K562 (cell line): ENCODE data around the gene ROR2. TPM values are rescaled to one million over a fixed set of nuclear protein-coding genes. Genes with fewer than 3 reads are reported as not detected.

Experiments used
- ATAC-seq: fragments of 200-7000 bp; cut with Tn5 transposase; 3 replicates; pipeline ENCODE4 v1.9.1; 2020; ENCODE audit warnings: moderate library complexity
- BruUV-seq: library from RNA; stranded (reverse); fragments of 400-500 nt; replicated peaks from 2 replicates; lab custom pipeline; 2021; lab: Mats Ljungman, UMichigan
- CTCF ChIA-PET: fragments of 300-600 bp; formaldehyde crosslinking; extraction: SDS; loops from one replicate; lab custom pipeline; 2021; ENCODE audit warnings: low intra/inter-chr PET ratio; lab: Yijun Ruan, JAX
- POLR2A ChIA-PET: fragments of 300-600, 350-650 bp; sonication (Branson Sonifier 250); formaldehyde crosslinking; extraction: SDS; loops from one replicate; lab custom pipeline; 2021; ENCODE audit warnings: antibody characterized with exemption, inconsistent platforms; lab: Yijun Ruan, JAX
- DNase-seq, 4 experiments: peaks; one replicate each; pipeline versions ENCODE4 v3.0.0 to v3.0.0-alpha.2; 2011 to 2018; ENCODE audit warnings: low spot score in 3 of 4, mixed read lengths in 3 of 4; ENCODE audit errors: extremely low read depth in 1 of 4
- FAIRE-seq: peaks from 2 replicates; lab custom pipeline; 2011; peaks lifted over from hg19 to GRCh38; lab: Jason Lieb, UNC
- H2AFZ ChIP-seq: 2 replicates; pipeline ENCODE4 v1.6.0; 2011; ENCODE audit warnings: low read depth, low read length, control low read depth, inconsistent platforms
- H3K27ac ChIP-seq: fragments of 200-600 bp; 3 replicates; pipeline ENCODE4 v1.8.0; 2011; ENCODE audit warnings: low read depth, mild to moderate bottlenecking, control low read depth, inconsistent platforms, low read length, moderate library complexity, mixed read lengths; ENCODE audit errors: extremely low read depth
- H3K27me3 ChIP-seq, 2 experiments: fragments of 300-600 bp in 1 of 2; 2 replicates in 1 of 2; 3 replicates in 1 of 2; pipeline versions ENCODE4 v1.6.0 to v1.8.0; 2011; ENCODE audit warnings: inconsistent platforms in 2 of 2, low read length in 2 of 2, mild to moderate bottlenecking in 1 of 2, mixed read lengths in 1 of 2, moderate library complexity in 1 of 2; ENCODE audit not compliant: control insufficient read depth in 2 of 2, insufficient read depth in 2 of 2
- H3K36me3 ChIP-seq: fragments of 300-600 bp; 3 replicates; pipeline ENCODE4 v1.8.0; 2011; ENCODE audit warnings: mild to moderate bottlenecking, low read length, inconsistent platforms; ENCODE audit not compliant: control insufficient read depth, insufficient read depth
- H3K4me1 ChIP-seq, 2 experiments: fragments of 200-600 bp in 1 of 2; replicated peaks in 1 of 2; 2 replicates in 1 of 2; 3 replicates in 1 of 2; pipeline versions ENCODE4 v1.5.1 to v1.8.0; 2011; ENCODE audit warnings: inconsistent platforms in 2 of 2, low read length in 2 of 2, mild to moderate bottlenecking in 1 of 2, mixed read lengths in 1 of 2, moderate library complexity in 1 of 2; ENCODE audit not compliant: control insufficient read depth in 2 of 2, insufficient read depth in 2 of 2
- H3K4me2 ChIP-seq: 2 replicates; pipeline ENCODE4 v1.6.1; 2011; ENCODE audit warnings: low read length, control low read depth, inconsistent platforms, mixed read lengths; ENCODE audit not compliant: insufficient read depth
- H3K4me3 ChIP-seq: fragments of 200-600 bp; sonication (generic), shearing (Covaris generic); 2 replicates; pipeline ENCODE4 v1.5.1; 2016; ENCODE audit warnings: control low read depth, inconsistent platforms
- H3K79me2 ChIP-seq: fragments of 200-600 bp; 3 replicates; pipeline ENCODE4 v1.8.0; 2011; ENCODE audit warnings: low read length, inconsistent platforms; ENCODE audit not compliant: control insufficient read depth, insufficient read depth
- H3K9ac ChIP-seq, 2 experiments: 2 replicates each; pipeline versions ENCODE4 v1.6.0 to v1.6.1; 2011; ENCODE audit warnings: low read depth in 2 of 2, low read length in 2 of 2, control low read depth in 1 of 2, inconsistent platforms in 1 of 2, mild to moderate bottlenecking in 1 of 2, mixed read lengths in 1 of 2; ENCODE audit not compliant: insufficient read depth in 1 of 2
- H3K9me1 ChIP-seq: one replicate; pipeline ENCODE4 v1.6.0; 2011; ENCODE audit warnings: inconsistent platforms, mild to moderate bottlenecking, low read length, moderate library complexity; ENCODE audit not compliant: control insufficient read depth, insufficient read depth
- H3K9me3 ChIP-seq: replicated peaks from 2 replicates; pipeline ENCODE4 v1.5.1; 2011; ENCODE audit warnings: low read depth, low read length, inconsistent platforms; ENCODE audit not compliant: control insufficient read depth, insufficient read depth
- H4K20me1 ChIP-seq: replicated peaks from 2 replicates; pipeline ENCODE4 v1.6.1; 2011; ENCODE audit warnings: low read length, inconsistent platforms, mixed read lengths; ENCODE audit not compliant: control insufficient read depth, insufficient read depth
- GATAD2A ChIP-seq: fragments of 450-650 bp; IDR thresholded peaks from 2 replicates; pipeline ENCODE4 v1.6.1; 2017
- HIVEP1 ChIP-seq: fragments of 250-450 bp; sonication (Bioruptor Pico); IDR thresholded peaks from 2 replicates; pipeline ENCODE4 v1.4.0; 2020; ENCODE audit warnings: mild to moderate bottlenecking
- ZNF24 ChIP-seq: fragments of 450-650 bp; IDR thresholded peaks from 2 replicates; pipeline ENCODE4 v1.6.1; 2016
- ZNF431 ChIP-seq: sonication (generic); formaldehyde crosslinking; IDR thresholded peaks from 2 replicates; pipeline ENCODE4 v1.8.0; 2022; ENCODE audit warnings: mild to moderate bottlenecking, missing genetic modification reagents
- WGBS: fragments of 100-300 bp; shearing (Covaris generic); methylation state at CpG from one replicate; pipeline ENCODE4 v1.1.6; 2016; ENCODE audit warnings: low coverage, mixed read lengths; ENCODE audit not compliant: insufficient coverage; ENCODE audit errors: missing lambda C conversion rate; 5-methylcytosine and 5-hydroxymethylcytosine counted together
- in situ Hi-C: fragments of 300-500 bp; cut with MboI; formaldehyde crosslinking; loops from 4 replicates; pipeline ENCODE4 v1.15.0; 2018; ENCODE audit warnings: inconsistent platforms, mixed read lengths
- intact Hi-C: fragments of 100-400 bp; cut with micrococcal nuclease; formaldehyde crosslinking; loops from 2 replicates; pipeline ENCODE4 v1.14.2; 2022
- polyA plus RNA-seq, 8 experiments: library from polyadenylated mRNA; depleted of rRNA in 4 of 8; stranded (reverse) in 5 of 8; unstranded in 3 of 8; fragments of >200 nt; fragmentation: Nextera tagmentation in 2 of 8; fragmentation: Illumina TruSeq in 1 of 8; extraction: Ambion mirVana in 2 of 8; extraction: Trizol in 1 of 8; gene quantifications; 2 replicates each; pipeline versions ENCODE4 v1.2.1 to v1.2.3, GENCODE V29; 2011 to 2014; ENCODE audit warnings: inconsistent platforms in 1 of 8, missing spikeins in 1 of 8
- total RNA-seq, 7 experiments: library from RNA; depleted of rRNA in 6 of 7; stranded (reverse); fragments of >200 nt in 6 of 7; fragmentation: Illumina TruSeq in 2 of 7; extraction: Trizol in 2 of 7; gene quantifications; 2 replicates each; pipeline versions ENCODE4 v1.2.1 to v1.2.3, GENCODE V29; 2011 to 2021; ENCODE audit warnings: low replicate concordance in 1 of 7
- TF ChIP-seq, protein P1 (sequence below): fragments of 450-650 bp; conservative IDR thresholded peaks from 2 replicates; pipeline ENCODE4 v1.6.1; 2016; ENCODE audit warnings: missing genetic modification characterization, low read depth, mild to moderate bottlenecking, missing compliant biosample characterization, moderate library complexity
- TF ChIP-seq, protein P2 (sequence below): fragments of 450-650 bp; formaldehyde crosslinking; IDR thresholded peaks from 2 replicates; pipeline ENCODE4 v1.4.0; 2020; ENCODE audit warnings: mild to moderate bottlenecking, mixed read lengths

The ROR2 gene
- total and polyA plus RNA-seq, 9 of the 15 experiments (the other 6 are each of a cell fraction or from before 2014, with no cell fraction given) = 5.6 to 33.8 (median 15.3) TPM

DNA sequence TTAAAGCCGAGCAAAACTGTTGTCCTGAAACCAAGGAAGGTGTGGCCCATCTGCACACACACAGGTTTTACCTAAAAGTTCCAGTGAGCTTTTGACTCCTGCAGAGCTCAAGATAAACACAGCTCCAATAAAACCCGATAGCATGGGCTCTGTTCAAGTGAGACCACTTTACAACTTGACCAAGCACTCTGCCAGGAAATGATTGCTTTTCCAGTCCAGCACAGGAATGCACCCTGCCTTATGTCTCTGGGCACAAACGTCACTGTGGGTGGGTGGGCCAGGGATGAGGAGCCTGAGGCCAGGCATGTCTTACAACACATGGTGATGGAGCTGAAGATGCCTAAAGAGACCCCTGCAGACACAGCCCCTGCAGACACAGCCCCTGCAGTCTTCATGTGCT, 115.3 kb downstream of the ROR2 start:
- Histone ChIP-seq H3K9me3 (no peaks in the 10 kb centered on the region), H3K27ac (no peak overlapping the region), H4K20me1 (peaks cover 28% of the 10 kb centered on the region), H3K4me3 (no peak overlapping the region), H3K79me2 (peaks cover 62% of the 10 kb centered on the region), H3K27me3 (no peaks in the 10 kb centered on the region), H3K36me3 (0 out of 3 replicates have a peak, but pooled peaks cover 3% of the 10 kb centered on the region), H3K4me2 (no peak overlapping the region), H3K4me1 (peaks cover 14 to 33% of the 10 kb centered on the region in 2 experiments; a peak in 4 of 5 replicates), H3K9me1 (no peaks in the 10 kb centered on the region), H3K9ac (no peak overlapping the region), H2AFZ (no peak overlapping the region)
- no peak for FAIRE-seq
- no peak for DNase-seq
- ChIA-PET CTCF (no interaction called here), POLR2A (interaction anchor here (1.7 kb wide), 1 partner anchor 9 kb away, joined by 5 read pairs; no protein-coding TSS in a partner anchor)
- ATAC-seq = no peak
- WGBS = 41% methylated on average over 3 of the region's 3 CpGs
- in situ Hi-C loops = no loop called here
- no TSS peak for BruUV-seq
- TF ChIP-seq, protein P1, sequence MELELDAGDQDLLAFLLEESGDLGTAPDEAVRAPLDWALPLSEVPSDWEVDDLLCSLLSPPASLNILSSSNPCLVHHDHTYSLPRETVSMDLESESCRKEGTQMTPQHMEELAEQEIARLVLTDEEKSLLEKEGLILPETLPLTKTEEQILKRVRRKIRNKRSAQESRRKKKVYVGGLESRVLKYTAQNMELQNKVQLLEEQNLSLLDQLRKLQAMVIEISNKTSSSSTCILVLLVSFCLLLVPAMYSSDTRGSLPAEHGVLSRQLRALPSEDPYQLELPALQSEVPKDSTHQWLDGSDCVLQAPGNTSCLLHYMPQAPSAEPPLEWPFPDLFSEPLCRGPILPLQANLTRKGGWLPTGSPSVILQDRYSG (tag) = no peak
- TF ChIP-seq GATAD2A (no peak), HIVEP1 (CRISPR knock-in tag) (no peak), ZNF24 (no peak), ZNF431 (CRISPR knock-in tag) (no peak)
- TF ChIP-seq, protein P2, sequence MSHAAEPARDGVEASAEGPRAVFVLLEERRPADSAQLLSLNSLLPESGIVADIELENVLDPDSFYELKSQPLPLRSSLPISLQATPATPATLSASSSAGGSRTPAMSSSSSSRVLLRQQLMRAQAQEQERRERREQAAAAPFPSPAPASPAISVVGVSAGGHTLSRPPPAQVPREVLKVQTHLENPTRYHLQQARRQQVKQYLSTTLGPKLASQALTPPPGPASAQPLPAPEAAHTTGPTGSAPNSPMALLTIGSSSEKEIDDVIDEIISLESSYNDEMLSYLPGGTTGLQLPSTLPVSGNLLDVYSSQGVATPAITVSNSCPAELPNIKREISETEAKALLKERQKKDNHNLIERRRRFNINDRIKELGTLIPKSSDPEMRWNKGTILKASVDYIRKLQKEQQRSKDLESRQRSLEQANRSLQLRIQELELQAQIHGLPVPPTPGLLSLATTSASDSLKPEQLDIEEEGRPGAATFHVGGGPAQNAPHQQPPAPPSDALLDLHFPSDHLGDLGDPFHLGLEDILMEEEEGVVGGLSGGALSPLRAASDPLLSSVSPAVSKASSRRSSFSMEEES (CRISPR knock-in tag) = no peak
- intact Hi-C loops = no loop called here
